Left lung (tissue), 10 donors: ENCODE results near the gene LPAR3. TPM values are rescaled to one million over a fixed set of nuclear protein-coding genes. Genes with fewer than 3 reads are reported as not detected.

Experiments
- ATAC-seq: fragments of 200-7000 bp; cut with Tn5 transposase; one replicate; pipeline ENCODE4 v1.9.1; 2020; ENCODE audit warnings: moderate library complexity
- DNase-seq, 4 donors: peaks; one replicate each; pipeline ENCODE4 v3.0.0-alpha.2; 2013 to 2020
- H3K27ac ChIP-seq, 2 donors: fragments of 200-600 bp; sonication (generic) in 1 of 2; one replicate each; pipeline versions ENCODE4 v1.5.0 to v1.8.0; 2020 to 2021
- H3K27me3 ChIP-seq, 2 donors: fragments of 200-600 bp; sonication (generic) in 1 of 2; one replicate each; pipeline versions ENCODE4 v1.5.0 to v1.8.0; 2020 to 2021
- H3K36me3 ChIP-seq, 2 donors: fragments of 200-600 bp; sonication (generic) in 1 of 2; one replicate each; pipeline versions ENCODE4 v1.5.0 to v1.8.0; 2020 to 2021
- H3K4me1 ChIP-seq, 2 donors: fragments of 200-600 bp; one replicate each; pipeline ENCODE4 v1.8.0; 2021
- H3K4me3 ChIP-seq, 2 donors: fragments of 200-600 bp; sonication (generic) in 1 of 2; one replicate each; pipeline versions ENCODE4 v1.5.0 to v1.8.0; 2020 to 2021; ENCODE audit warnings: mild to moderate bottlenecking in 1 of 2
- H3K9me3 ChIP-seq, 2 donors: fragments of 200-600 bp; sonication (generic) in 1 of 2; one replicate each; pipeline versions ENCODE4 v1.5.0 to v1.8.0; 2020 to 2021
- CTCF ChIP-seq, 2 donors: fragments of 200-600 bp; sonication (generic) in 1 of 2; IDR thresholded peaks; one replicate each; pipeline versions ENCODE4 v1.5.0 to v1.8.0; 2021; ENCODE audit warnings: antibody characterized with exemption in 2 of 2
- intact Hi-C, 2 donors: fragments of 100-400 bp; cut with DNase I; formaldehyde crosslinking; loops; one replicate each; pipeline versions ENCODE4 v1.11.2 to v1.14.2; 2022
- polyA plus RNA-seq, 6 donors: library from polyadenylated mRNA; unstranded; fragments of 120-200 nt; gene quantifications; one replicate each; pipeline ENCODE4 v1.2.1, GENCODE V29; 2013; ENCODE audit not compliant: insufficient read length in 6 of 6
- total RNA-seq, 2 donors: library from RNA; stranded (reverse); fragmentation: NEBNext Ultra II Directional; extraction: Animal tissue kit (Norgen Biotek cat#: 25700); gene quantifications; one replicate each; pipeline ENCODE4 v1.2.1, GENCODE V29; 2021
- donor health status: DM: no; HTN: yes; CAD: no.
- donor health status: DM: no; HTN: no; CAD: no.

The LPAR3 gene
- total and polyA plus RNA-seq, 8 donors: 0.32 to 3.7 (median 1.7) TPM

GRCh38 chr1:84939151-84939550, 46.1 kb upstream of the LPAR3 start:
- no peaks in the 10 kb centered on the region for H3K9me3 ChIP-seq
- DNase-seq (no peak), ATAC-seq (no peak)
- no peak for TF ChIP-seq CTCF (IDR thresholded peaks at IDR 0.05)
- H3K27ac ChIP-seq: no peak overlapping the region
- no peaks in the 10 kb centered on the region for H3K4me1 ChIP-seq
- intact Hi-C loops: no loop called here
- H3K4me3 ChIP-seq: no peak overlapping the region
- H3K27me3 ChIP-seq: no peaks in the 10 kb centered on the region
- no peaks in the 10 kb centered on the region for H3K36me3 ChIP-seq

DNA sequence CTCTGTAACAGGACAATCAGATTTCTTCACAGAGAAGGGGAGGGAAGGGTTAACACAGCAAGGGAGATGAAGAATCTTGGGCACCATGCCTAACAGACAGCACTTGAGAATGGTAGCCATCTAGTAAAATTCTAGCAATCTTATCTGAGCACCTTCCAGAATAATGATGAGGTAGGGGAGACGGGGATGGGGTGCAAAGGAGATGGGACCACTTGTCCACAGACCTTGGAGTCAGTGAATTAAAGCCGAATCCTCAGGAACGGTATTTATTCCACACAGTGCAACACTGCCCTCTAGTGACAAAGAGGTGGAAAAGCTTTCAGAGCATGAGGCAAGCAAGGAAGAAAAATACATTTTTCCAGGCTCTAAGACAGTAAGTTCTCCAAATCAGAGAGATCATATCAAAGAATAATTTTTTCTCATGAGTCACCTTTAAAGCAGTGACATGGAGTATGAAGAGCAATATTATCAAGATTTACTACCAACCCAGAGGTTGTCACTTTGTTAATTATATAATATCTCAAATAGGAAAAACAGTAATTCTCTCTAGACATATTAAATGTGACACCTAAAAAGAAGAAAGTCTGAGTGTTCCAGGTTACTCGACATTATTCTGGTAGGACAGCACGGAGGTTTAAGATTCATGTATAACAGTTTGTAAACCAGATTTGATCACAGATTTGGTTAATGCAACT, 43.3 kb upstream of the LPAR3 start:
- Histone ChIP-seq H3K27me3 (peaks cover 0 to 7% of the 10 kb centered on the region in 2 donors), H3K27ac (no peak overlapping the region), H3K9me3 (no peaks in the 10 kb centered on the region), H3K36me3 (no peaks in the 10 kb centered on the region), H3K4me1 (no peaks in the 10 kb centered on the region), H3K4me3 (no peak overlapping the region)
- intact Hi-C loops: no loop called here
- peak; percentile 89 to 93 for TF ChIP-seq CTCF (IDR thresholded peaks at IDR 0.05)
- DNase-seq (peak in 2 of 4 donors; percentile 72 to 85), ATAC-seq (peak; percentile 96)

DNA sequence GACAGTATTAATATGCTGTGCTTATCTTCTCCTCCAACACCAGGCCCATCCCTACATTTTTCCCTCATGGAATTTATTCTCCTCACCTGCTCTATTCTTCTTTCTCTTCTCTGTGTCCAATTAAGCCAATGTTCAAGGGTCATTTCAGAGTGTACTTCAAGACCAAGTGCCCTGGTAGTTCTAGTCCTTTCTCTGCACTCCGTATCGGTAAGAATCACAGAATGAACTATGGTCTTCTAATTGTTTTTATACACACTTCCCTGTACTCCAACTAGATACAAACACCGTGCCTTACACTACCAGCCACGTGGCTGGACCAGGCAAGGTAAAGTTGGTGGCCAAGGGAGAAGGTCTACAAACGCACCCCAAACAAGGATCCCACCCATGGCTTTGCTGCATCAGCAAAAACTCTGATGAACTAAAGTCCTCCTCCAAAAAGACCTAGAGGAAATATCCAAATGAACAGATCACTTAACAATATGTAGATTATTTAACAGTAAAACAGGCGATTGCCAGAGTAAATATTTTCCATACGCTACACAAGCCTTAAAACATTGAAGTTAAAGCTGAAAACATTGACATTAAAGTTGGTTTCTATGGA, 40.1 kb upstream of the LPAR3 start:
- H3K9me3 ChIP-seq: no peaks in the 10 kb centered on the region
- TF ChIP-seq CTCF (IDR thresholded peaks at IDR 0.05): no peak
- H3K36me3 ChIP-seq: no peaks in the 10 kb centered on the region
- peaks cover 0 to 3% of the 10 kb centered on the region in 2 donors for H3K4me1 ChIP-seq
- peaks cover 0 to 12% of the 10 kb centered on the region in 2 donors for H3K27me3 ChIP-seq
- intact Hi-C loops: no loop called here
- no peak overlapping the region for H3K27ac ChIP-seq
- H3K4me3 ChIP-seq: no peak overlapping the region
- ATAC-seq: no peak
- no peak for DNase-seq

- no peak overlapping the region for H3K27ac ChIP-seq
- H3K27me3 ChIP-seq: peaks cover 0 to 12% of the 10 kb centered on the region in 2 donors
- no peak for DNase-seq
- ATAC-seq: no peak
- no peak for TF ChIP-seq CTCF (IDR thresholded peaks at IDR 0.05)
- no peaks in the 10 kb centered on the region for H3K36me3 ChIP-seq
- intact Hi-C loops: no loop called here
- no peak overlapping the region for H3K4me3 ChIP-seq
- H3K4me1 ChIP-seq: peaks cover 0 to 3% of the 10 kb centered on the region in 2 donors
- H3K9me3 ChIP-seq: no peaks in the 10 kb centered on the region
Measured at GRCh38 chr1:84930831-84931230, 37.8 kb upstream of the LPAR3 start.

DNA sequence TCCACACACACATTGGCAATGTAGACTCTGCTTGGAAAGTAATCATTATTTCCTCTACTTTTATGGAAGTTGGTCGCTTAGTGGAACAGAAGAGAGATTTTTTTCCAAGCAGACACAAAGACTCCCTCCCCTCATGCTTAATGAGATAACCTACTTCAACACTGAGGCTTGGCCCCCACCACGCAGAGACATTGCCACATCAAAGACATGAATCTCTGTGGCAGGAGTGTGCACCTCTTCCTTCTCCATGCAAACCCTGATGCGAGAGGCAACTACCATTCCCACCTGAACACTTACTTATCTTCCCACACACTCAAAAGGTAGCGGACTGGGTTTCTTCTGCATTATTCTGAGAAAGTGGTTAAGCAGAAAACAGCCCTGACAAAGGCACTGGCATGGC, 37.3 kb upstream of the LPAR3 start:
- H3K4me3 ChIP-seq: no peak overlapping the region
- no peaks in the 10 kb centered on the region for H3K9me3 ChIP-seq
- DNase-seq: no peak
- intact Hi-C loops: no loop called here
- no peak overlapping the region for H3K27ac ChIP-seq
- peaks cover 0 to 3% of the 10 kb centered on the region in 2 donors for H3K4me1 ChIP-seq
- TF ChIP-seq CTCF (IDR thresholded peaks at IDR 0.05): no peak
- no peak for ATAC-seq
- no peaks in the 10 kb centered on the region for H3K36me3 ChIP-seq
- peaks cover 0 to 12% of the 10 kb centered on the region in 2 donors for H3K27me3 ChIP-seq
